HEK293T (cell line): Measurements from ENCODE around the gene VSTM4.

Experiments used
- CTCF ChIA-PET: fragments of 350-600 bp; formaldehyde crosslinking; extraction: SDS; loops from one replicate; lab custom pipeline; 2021; ENCODE audit warnings: antibody characterized with exemption, inconsistent platforms; lab: Yijun Ruan, JAX
- POLR2A ChIA-PET: fragments of 350-600 bp; formaldehyde crosslinking; extraction: SDS; loops from one replicate; lab custom pipeline; 2020; ENCODE audit warnings: antibody characterized with exemption, inconsistent platforms; lab: Yijun Ruan, JAX
- DNase-seq: peaks from one replicate; pipeline ENCODE4 v3.0.0; 2012; ENCODE audit warnings: mixed read lengths; ENCODE audit errors: extremely low spot score
- ARNT ChIP-seq: fragments of 450-650 bp; IDR thresholded peaks from 2 replicates; pipeline ENCODE4 v1.6.1; 2017; ENCODE audit warnings: mild to moderate bottlenecking
- BHLHE40 ChIP-seq: fragments of 450-650 bp; IDR thresholded peaks from 2 replicates; pipeline ENCODE4 v1.6.1; 2016; ENCODE audit warnings: mild to moderate bottlenecking, moderate library complexity, borderline replicate concordance
- CTBP1 ChIP-seq: fragments of 450-650 bp; IDR thresholded peaks from 2 replicates; pipeline ENCODE4 v1.6.1; 2016; ENCODE audit warnings: borderline replicate concordance
- ELF4 ChIP-seq: fragments of 450-650 bp; IDR thresholded peaks from 2 replicates; pipeline ENCODE4 v1.6.1; 2017; ENCODE audit warnings: antibody characterized with exemption
- FOXA1 ChIP-seq: fragments of 450-650 bp; IDR thresholded peaks from 2 replicates; pipeline ENCODE4 v1.6.1; 2016; ENCODE audit warnings: mild to moderate bottlenecking
- FOXK2 ChIP-seq: fragments of 450-650 bp; IDR thresholded peaks from 2 replicates; pipeline ENCODE4 v1.6.1; 2016; ENCODE audit warnings: mild to moderate bottlenecking
- FOXM1 ChIP-seq: fragments of 450-650 bp; IDR thresholded peaks from 2 replicates; pipeline ENCODE4 v1.6.1; 2017; ENCODE audit warnings: mild to moderate bottlenecking, borderline replicate concordance
- HDGF ChIP-seq: fragments of 450-650 bp; IDR thresholded peaks from 2 replicates; pipeline ENCODE4 v1.6.1; 2017; ENCODE audit warnings: antibody characterized with exemption, borderline replicate concordance
- L3MBTL2 ChIP-seq: fragments of 450-650 bp; conservative IDR thresholded peaks from 2 replicates; pipeline ENCODE4 v1.6.1; 2016; ENCODE audit warnings: mild to moderate bottlenecking
- LEF1 ChIP-seq: fragments of 450-650 bp; IDR thresholded peaks from 2 replicates; pipeline ENCODE4 v1.6.1; 2017; ENCODE audit warnings: mild to moderate bottlenecking, borderline replicate concordance
- NFRKB ChIP-seq: fragments of 450-650 bp; IDR thresholded peaks from 2 replicates; pipeline ENCODE4 v1.6.1; 2016; ENCODE audit warnings: mild to moderate bottlenecking, moderate library complexity
- SP1 ChIP-seq: fragments of 450-650 bp; IDR thresholded peaks from 2 replicates; pipeline ENCODE4 v1.6.1; 2017
- SUZ12 ChIP-seq: fragments of 450-650 bp; IDR thresholded peaks from 2 replicates; pipeline ENCODE4 v1.6.1; 2016; ENCODE audit warnings: mild to moderate bottlenecking
- TARDBP ChIP-seq: fragments of 450-650 bp; IDR thresholded peaks from 2 replicates; pipeline ENCODE4 v1.6.1; 2016
- ZNF384 ChIP-seq: fragments of 450-650 bp; IDR thresholded peaks from 2 replicates; pipeline ENCODE4 v1.6.1; 2016
- TF ChIP-seq, protein P1 (sequence below): fragments of 450-650 bp; IDR thresholded peaks from 2 replicates; pipeline ENCODE4 v1.6.1; 2016

The VSTM4 gene

DNA sequence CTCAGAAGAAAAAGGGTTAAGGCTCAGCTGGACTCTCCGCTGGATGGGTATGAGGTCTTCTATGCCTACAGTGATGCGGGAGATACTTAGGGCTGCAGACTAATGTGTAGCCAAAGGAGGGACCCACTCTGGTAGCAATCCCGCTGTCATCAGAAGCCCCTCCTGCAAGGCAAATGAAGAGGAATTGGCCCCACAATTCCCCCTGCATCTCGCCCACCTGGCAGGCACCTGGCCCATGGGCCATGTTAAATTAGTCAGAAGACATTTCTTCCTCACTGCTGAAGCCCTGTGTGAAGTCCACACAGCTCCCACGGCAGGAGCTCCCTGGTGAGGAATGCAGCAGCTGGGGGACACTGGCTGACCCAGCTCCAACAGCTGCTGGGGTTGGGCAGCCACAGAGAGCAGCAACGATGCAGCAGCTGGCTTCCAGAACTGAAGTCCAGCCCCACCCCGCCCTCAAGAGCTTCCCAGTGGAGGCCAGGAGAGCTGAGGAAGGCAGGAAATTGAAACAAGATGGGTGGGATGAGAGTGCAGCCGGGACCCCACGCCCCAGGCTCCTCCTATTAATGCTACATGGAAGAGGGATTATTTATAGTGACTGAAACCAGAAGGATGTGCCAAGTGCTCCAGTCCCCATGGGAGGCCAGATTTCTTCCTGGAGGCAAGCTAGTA is 5.5 kb downstream of the VSTM4 start:
- ChIA-PET CTCF (no interaction called here), POLR2A (no interaction called here)

DNA sequence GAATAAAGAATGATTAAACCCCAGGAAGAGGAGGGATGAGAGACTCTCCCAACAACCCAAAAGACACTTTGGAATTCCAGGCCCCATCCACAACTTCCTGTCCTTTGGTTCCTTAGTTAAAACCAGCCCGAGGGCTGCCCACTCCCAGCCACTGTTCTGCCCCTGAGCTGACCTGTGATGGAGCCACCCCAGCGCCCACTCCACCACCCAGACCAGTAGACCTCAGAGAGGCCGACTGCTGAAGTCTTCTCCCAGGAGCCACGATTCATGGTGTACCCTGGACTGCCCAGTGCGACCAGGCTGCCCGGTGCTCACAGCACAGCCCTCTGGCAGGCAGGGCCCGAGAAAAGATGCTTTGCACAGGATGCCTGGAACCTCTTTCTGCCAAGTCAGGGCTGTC is 6.7 kb downstream of the VSTM4 start:
- CTCF ChIA-PET: no interaction called here
- TF ChIP-seq LEF1 (no peak), CTBP1 (no peak), ELF4 (no peak), TARDBP (no peak), NFRKB (no peak), FOXK2 (no peak), SP1 (no peak), SUZ12 (no peak), FOXA1 (no peak), L3MBTL2 (no peak)
- TF ChIP-seq, protein P1, sequence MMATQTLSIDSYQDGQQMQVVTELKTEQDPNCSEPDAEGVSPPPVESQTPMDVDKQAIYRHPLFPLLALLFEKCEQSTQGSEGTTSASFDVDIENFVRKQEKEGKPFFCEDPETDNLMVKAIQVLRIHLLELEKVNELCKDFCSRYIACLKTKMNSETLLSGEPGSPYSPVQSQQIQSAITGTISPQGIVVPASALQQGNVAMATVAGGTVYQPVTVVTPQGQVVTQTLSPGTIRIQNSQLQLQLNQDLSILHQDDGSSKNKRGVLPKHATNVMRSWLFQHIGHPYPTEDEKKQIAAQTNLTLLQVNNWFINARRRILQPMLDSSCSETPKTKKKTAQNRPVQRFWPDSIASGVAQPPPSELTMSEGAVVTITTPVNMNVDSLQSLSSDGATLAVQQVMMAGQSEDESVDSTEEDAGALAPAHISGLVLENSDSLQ: no peak
- POLR2A ChIA-PET: no interaction called here
- DNase-seq: no peak

More for the DNA sequence above, 5.5 kb downstream of the VSTM4 start:
- no peak for TF ChIP-seq LEF1
- no peak for DNase-seq

DNA sequence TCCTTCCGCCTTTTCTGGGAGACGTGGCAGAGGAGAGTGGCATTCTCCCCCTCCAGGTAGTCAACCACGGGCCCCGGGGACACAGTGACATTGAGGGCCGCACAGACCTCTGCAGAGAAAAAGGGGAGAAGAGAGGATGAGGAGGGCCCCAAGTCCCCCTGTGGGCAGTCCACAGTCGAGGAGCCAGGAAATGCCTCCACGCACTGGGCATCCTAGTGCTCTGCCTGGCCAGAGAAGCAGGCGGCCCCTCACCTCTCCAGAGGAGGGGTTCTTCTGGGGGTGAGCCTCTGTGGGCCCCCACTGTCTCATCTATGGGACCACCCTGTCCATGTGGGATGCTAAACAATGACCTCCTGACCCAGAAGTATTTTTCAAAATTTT is 7.4 kb downstream of the VSTM4 start:
- ChIA-PET POLR2A (no interaction called here), CTCF (no interaction called here)
- DNase-seq: no peak
- TF ChIP-seq SP1 (no peak), L3MBTL2 (no peak), SUZ12 (no peak), FOXM1 (no peak), ZNF384 (no peak)

DNA sequence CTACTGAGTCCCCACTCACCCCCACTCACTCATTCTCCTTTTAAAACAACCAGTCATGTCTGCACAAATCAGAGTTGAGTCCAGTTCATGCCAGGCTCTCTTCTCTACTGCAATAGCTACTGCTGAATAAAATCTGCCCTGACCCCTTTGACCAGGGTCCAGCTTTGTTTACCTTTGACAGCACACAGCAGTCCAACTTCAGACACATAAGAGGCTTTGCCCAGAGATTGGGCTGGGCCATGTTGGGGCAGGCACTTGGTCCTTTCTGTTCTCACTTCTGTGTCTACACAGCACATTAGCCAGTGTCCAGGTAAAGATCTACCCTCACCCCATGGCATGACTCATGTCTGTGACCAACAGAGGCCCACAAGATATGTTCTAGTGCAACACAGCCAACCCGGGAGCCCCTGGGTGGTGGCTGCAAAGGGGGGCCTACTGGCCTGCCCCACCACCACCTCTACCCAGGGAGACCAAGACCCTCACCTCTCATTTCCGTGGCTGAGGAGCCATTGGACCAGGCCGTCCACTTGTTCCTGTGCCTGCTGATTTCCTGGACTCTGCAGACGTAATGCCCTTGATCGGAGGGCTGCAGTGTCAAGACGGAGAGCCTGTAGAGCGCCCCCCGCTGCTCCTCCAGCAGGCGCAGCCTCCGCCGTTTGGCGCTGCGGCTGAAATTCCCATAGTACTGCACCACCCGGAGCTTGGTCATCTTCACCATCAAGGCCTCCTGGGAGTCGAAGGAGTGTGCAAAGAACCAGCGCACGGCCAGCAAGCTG is 8.0 kb downstream of the VSTM4 start:
- ChIA-PET POLR2A (no interaction called here), CTCF (no interaction called here)
- no peak for DNase-seq
- no peak for TF ChIP-seq NFRKB
- TF ChIP-seq ZNF384: no peak
- no peak for TF ChIP-seq HDGF
- TF ChIP-seq SUZ12: no peak
- TF ChIP-seq SP1: no peak
- no peak for TF ChIP-seq TARDBP

DNA sequence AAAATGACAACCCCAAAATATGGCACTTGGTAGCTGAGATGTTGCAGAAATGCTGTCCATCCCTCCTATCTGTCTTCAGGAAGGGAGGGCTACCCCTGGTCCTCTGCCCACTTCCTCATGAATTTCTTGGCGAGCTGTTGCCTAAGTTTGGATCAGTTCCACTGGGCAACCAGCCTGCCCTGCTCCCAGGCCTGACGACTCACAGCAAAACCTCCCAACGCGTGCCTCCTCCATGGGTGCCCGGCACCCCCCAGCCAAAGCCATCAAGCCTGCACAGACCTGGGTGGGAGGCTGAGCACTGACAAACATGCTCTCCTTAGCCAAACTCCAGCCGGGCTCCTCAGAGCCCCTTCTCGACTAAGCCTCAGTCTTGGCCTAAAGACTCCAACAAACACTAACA is 8.9 kb downstream of the VSTM4 start:
- ChIA-PET POLR2A (no interaction called here), CTCF (no interaction called here)
- TF ChIP-seq ELF4 (no peak), FOXM1 (no peak), SUZ12 (no peak), SP1 (no peak), FOXA1 (no peak), NFRKB (no peak), TARDBP (no peak), LEF1 (no peak), ZNF384 (no peak), L3MBTL2 (no peak), BHLHE40 (no peak), CTBP1 (no peak), ARNT (no peak)
- TF ChIP-seq, protein P1: no peak
- DNase-seq: no peak

DNA sequence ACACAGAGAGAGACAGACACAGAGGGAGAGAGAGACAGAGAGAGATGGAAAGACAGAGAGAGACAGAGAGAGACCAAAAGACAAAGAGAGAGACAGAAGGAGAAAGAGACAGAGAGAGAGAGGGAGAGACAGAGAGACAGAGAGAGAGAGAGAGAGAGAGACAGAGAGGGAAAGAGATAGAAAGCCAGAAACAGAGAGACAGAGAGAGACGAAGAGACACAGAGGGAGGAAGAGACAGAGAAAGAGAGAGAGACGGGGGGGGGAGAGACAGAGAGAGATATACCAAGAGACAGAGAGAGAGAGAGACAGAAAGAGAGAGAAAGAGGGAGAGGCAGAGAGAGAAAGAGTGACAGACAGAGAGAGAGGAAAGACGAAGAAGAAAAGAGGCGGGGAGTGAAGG is 10.2 kb downstream of the VSTM4 start:
- TF ChIP-seq SP1 (no peak), FOXA1 (no peak), SUZ12 (no peak), LEF1 (no peak), TARDBP (no peak), FOXM1 (no peak), ELF4 (no peak), BHLHE40 (no peak), L3MBTL2 (no peak), ZNF384 (no peak), CTBP1 (no peak), HDGF (no peak), NFRKB (no peak), FOXK2 (no peak), ARNT (no peak)
- TF ChIP-seq, protein P1: no peak
- CTCF ChIA-PET: no interaction called here
- POLR2A ChIA-PET: no interaction called here
- DNase-seq: no peak
